HEK293 (cell line): ENCODE results near the gene UNC5B.

Experiments
- CTCF ChIA-PET: fragments of 350-600 bp; formaldehyde crosslinking; extraction: SDS; loops from one replicate; lab custom pipeline; 2021; ENCODE audit warnings: antibody characterized with exemption; lab: Yijun Ruan, JAX
- POLR2A ChIA-PET: fragments of 300-600 bp; formaldehyde crosslinking; extraction: SDS; loops from one replicate; lab custom pipeline; 2020; ENCODE audit warnings: antibody characterized with exemption, inconsistent platforms; lab: Yijun Ruan, JAX
- H3K27ac ChIP-seq: fragments of 200-500 bp; sonication (Bioruptor generic); 2 replicates; pipeline ENCODE4 v1.5.1; 2014; ENCODE audit warnings: low read depth, low read length, control low read depth, inconsistent platforms; ENCODE audit errors: extremely low read depth
- H3K36me3 ChIP-seq, 2 experiments: fragments of 200-500 bp in 1 of 2; sonication (Bioruptor generic) in 1 of 2; 1 replicate in 1 of 2; 2 replicates in 1 of 2; pipeline ENCODE4 v1.5.1; 2014 to 2017; ENCODE audit warnings: inconsistent platforms in 2 of 2, low read length in 2 of 2; ENCODE audit not compliant: control insufficient read depth in 2 of 2, insufficient read depth in 1 of 2
- H3K4me1 ChIP-seq: fragments of 200-500 bp; sonication (Bioruptor generic); 2 replicates; pipeline ENCODE4 v1.5.1; 2014; ENCODE audit warnings: mild to moderate bottlenecking, low read length, inconsistent platforms; ENCODE audit not compliant: control insufficient read depth, insufficient read depth
- H3K4me3 ChIP-seq: 2 replicates; pipeline ENCODE4 v1.5.1; 2011; ENCODE audit warnings: low read depth, mild to moderate bottlenecking, control low read depth, low read length, moderate library complexity
- H3K9me3 ChIP-seq: fragments of 200-500 bp; sonication (Bioruptor generic); 2 replicates; pipeline ENCODE4 v1.5.1; 2014; ENCODE audit warnings: low read depth, low read length, inconsistent platforms; ENCODE audit not compliant: control insufficient read depth, insufficient read depth
- FEZF1 ChIP-seq: fragments of 450-650 bp; formaldehyde crosslinking; IDR thresholded peaks from 2 replicates; pipeline ENCODE4 v1.5.1; 2016; ENCODE audit warnings: missing biosample characterization, missing genetic modification characterization
- IKZF3 ChIP-seq: fragments of 450-650 bp; IDR thresholded peaks from 2 replicates; pipeline ENCODE4 v1.5.0; 2018; ENCODE audit warnings: missing biosample characterization, mild to moderate bottlenecking, missing genetic modification characterization, moderate library complexity
- PRDM1 ChIP-seq: fragments of 450-650 bp; formaldehyde crosslinking; IDR thresholded peaks from 2 replicates; pipeline ENCODE4; 2016; ENCODE audit warnings: missing biosample characterization, missing genetic modification characterization
- ZBTB1 ChIP-seq: fragments of 450-650 bp; formaldehyde crosslinking; IDR thresholded peaks from 2 replicates; pipeline ENCODE4 v1.5.1; 2016; ENCODE audit warnings: missing biosample characterization, missing genetic modification characterization
- ZNF121 ChIP-seq: fragments of 450-650 bp; formaldehyde crosslinking; IDR thresholded peaks from 2 replicates; pipeline ENCODE4 v1.5.1; 2016; ENCODE audit warnings: missing biosample characterization, missing genetic modification characterization
- ZNF155 ChIP-seq: fragments of 450-650 bp; formaldehyde crosslinking; IDR thresholded peaks from 2 replicates; pipeline ENCODE4 v1.5.1; 2016; ENCODE audit warnings: missing biosample characterization, missing genetic modification characterization
- ZNF184 ChIP-seq: fragments of 450-650 bp; IDR thresholded peaks from 2 replicates; pipeline ENCODE4 v1.5.1; 2018; ENCODE audit warnings: missing biosample characterization, mild to moderate bottlenecking, missing genetic modification characterization
- ZNF23 ChIP-seq: fragments of 450-650 bp; formaldehyde crosslinking; IDR thresholded peaks from 2 replicates; pipeline ENCODE4 v1.5.1; 2016; ENCODE audit warnings: missing biosample characterization, missing genetic modification characterization, borderline replicate concordance
- ZNF239 ChIP-seq: fragments of 450-650 bp; formaldehyde crosslinking; IDR thresholded peaks from 2 replicates; pipeline ENCODE4 v1.5.1; 2016; ENCODE audit warnings: missing biosample characterization, missing genetic modification characterization
- ZNF24 ChIP-seq: fragments of 450-650 bp; formaldehyde crosslinking; IDR thresholded peaks from 2 replicates; pipeline ENCODE4 v1.5.1; 2016; ENCODE audit warnings: missing biosample characterization, missing genetic modification characterization
- ZNF354C ChIP-seq: fragments of 450-650 bp; formaldehyde crosslinking; IDR thresholded peaks from 2 replicates; pipeline ENCODE4 v1.5.1; 2016; ENCODE audit warnings: missing biosample characterization, missing genetic modification characterization, low read depth, borderline replicate concordance
- ZNF48 ChIP-seq: fragments of 450-650 bp; formaldehyde crosslinking; IDR thresholded peaks from 2 replicates; pipeline ENCODE4 v1.5.1; 2016; ENCODE audit warnings: missing biosample characterization, missing genetic modification characterization
- ZNF548 ChIP-seq: fragments of 450-650 bp; formaldehyde crosslinking; IDR thresholded peaks from 2 replicates; pipeline ENCODE4 v1.5.1; 2016; ENCODE audit warnings: missing biosample characterization, missing genetic modification characterization
- ZNF571 ChIP-seq: fragments of 450-650 bp; formaldehyde crosslinking; IDR thresholded peaks from 2 replicates; pipeline ENCODE4 v1.5.0; 2017; ENCODE audit warnings: missing biosample characterization, missing genetic modification characterization
- ZNF621 ChIP-seq: fragments of 450-650 bp; formaldehyde crosslinking; IDR thresholded peaks from 2 replicates; pipeline ENCODE4 v1.5.1; 2017; ENCODE audit warnings: missing biosample characterization, missing genetic modification characterization
- ZNF624 ChIP-seq: fragments of 450-650 bp; formaldehyde crosslinking; IDR thresholded peaks from 2 replicates; pipeline ENCODE4 v1.5.1; 2017; ENCODE audit warnings: missing biosample characterization, missing genetic modification characterization
- ZNF658 ChIP-seq: fragments of 450-650 bp; formaldehyde crosslinking; IDR thresholded peaks from 2 replicates; pipeline ENCODE4; 2016; ENCODE audit warnings: missing biosample characterization, missing genetic modification characterization
- ZNF664 ChIP-seq: fragments of 450-650 bp; formaldehyde crosslinking; IDR thresholded peaks from 2 replicates; pipeline ENCODE4 v1.5.1; 2016; ENCODE audit warnings: missing biosample characterization, missing genetic modification characterization
- ZNF701 ChIP-seq: fragments of 450-650 bp; formaldehyde crosslinking; IDR thresholded peaks from 2 replicates; pipeline ENCODE4 v1.5.1; 2016; ENCODE audit warnings: missing biosample characterization, missing genetic modification characterization
- ZNF843 ChIP-seq: fragments of 450-650 bp; formaldehyde crosslinking; IDR thresholded peaks from 2 replicates; pipeline ENCODE4 v1.5.1; 2016; ENCODE audit warnings: missing biosample characterization, missing genetic modification characterization
- TF ChIP-seq, protein P1 (sequence below): fragments of 450-650 bp; formaldehyde crosslinking; IDR thresholded peaks from 2 replicates; pipeline ENCODE4 v1.5.1; 2016; ENCODE audit warnings: missing biosample characterization, missing genetic modification characterization

UNC5B gene

DNA sequence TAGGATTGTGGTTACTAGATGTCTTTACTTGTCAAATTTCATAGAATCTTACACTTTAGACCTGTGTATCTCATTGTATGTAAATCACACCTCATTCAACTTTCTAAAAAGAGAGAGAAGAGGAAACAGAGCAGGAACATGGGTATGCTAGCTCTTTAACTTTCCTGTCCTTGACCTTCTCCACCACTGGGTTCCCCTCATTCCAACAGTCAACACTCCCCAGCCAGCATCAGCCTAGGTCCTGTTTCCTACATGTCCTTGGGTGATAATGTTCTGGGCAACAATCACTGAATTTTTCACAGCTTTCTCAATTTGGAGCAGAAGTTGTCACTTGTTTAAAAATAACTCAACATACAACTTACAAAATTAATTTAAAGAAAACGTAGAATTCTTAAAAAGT, 9.2 kb upstream of the UNC5B start:
- no peak overlapping the region for H3K4me3 ChIP-seq
- H3K4me1 ChIP-seq, result peaks cover 4% of the 10 kb centered on the region
- ChIA-PET POLR2A (interaction anchor here (1.9 kb wide), 1 partner anchor 9 kb away, joined by 4 read pairs; the partner anchor contains the start of gene UNC5B), CTCF (interaction anchor here (1.0 to 1.1 kb wide), 2 partner anchors 67 to 299 kb away, joined by 4 read pairs; no protein-coding TSS in a partner anchor)
- TF ChIP-seq ZNF23 (no peak), ZNF48 (tag by site-specific recombination) (no peak), ZNF701 (no peak)
- H3K27ac ChIP-seq, result no peak overlapping the region
- no peaks in the 10 kb centered on the region for H3K9me3 ChIP-seq
- no peaks in the 10 kb centered on the region for H3K36me3 ChIP-seq

DNA sequence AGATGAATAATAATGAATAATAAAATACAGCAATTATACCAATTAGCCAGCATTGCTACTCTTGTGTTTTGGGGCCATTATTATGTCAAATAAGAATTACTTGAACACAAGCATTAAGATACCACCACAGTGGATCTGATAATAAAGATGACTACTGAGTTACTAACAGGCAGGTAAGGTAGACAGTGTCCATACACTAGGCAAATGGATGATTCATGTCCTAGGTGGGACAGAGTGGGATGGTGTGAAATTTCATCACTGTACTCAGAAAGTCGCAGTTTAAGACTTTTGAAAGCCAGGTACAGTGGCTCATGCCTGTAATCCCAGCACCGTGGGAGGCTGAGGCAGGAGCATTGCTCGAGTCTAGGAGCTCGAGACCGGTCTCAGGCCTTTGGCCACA, 8.7 kb upstream of the UNC5B start:
- POLR2A ChIA-PET, result interaction anchor here (1.9 kb wide), 1 partner anchor 8 kb away, joined by 4 read pairs; the partner anchor contains the start of gene UNC5B
- peaks cover 4% of the 10 kb centered on the region for H3K4me1 ChIP-seq
- CTCF ChIA-PET, result interaction anchor here (1.1 kb wide), 1 partner anchor 300 kb away, joined by 4 read pairs; no protein-coding TSS in a partner anchor
- H3K4me3 ChIP-seq, result no peak overlapping the region
- H3K27ac ChIP-seq, result no peak overlapping the region
- no peaks in the 10 kb centered on the region for H3K9me3 ChIP-seq
- TF ChIP-seq ZNF548 (tag by site-specific recombination) (no peak), ZNF354C (tag by site-specific recombination) (no peak), ZNF571 (tag by site-specific recombination) (no peak), ZBTB1 (no peak), ZNF121 (no peak), ZNF624 (tag by site-specific recombination) (no peak), ZNF24 (tag by site-specific recombination) (no peak)
- no peaks in the 10 kb centered on the region for H3K36me3 ChIP-seq

DNA sequence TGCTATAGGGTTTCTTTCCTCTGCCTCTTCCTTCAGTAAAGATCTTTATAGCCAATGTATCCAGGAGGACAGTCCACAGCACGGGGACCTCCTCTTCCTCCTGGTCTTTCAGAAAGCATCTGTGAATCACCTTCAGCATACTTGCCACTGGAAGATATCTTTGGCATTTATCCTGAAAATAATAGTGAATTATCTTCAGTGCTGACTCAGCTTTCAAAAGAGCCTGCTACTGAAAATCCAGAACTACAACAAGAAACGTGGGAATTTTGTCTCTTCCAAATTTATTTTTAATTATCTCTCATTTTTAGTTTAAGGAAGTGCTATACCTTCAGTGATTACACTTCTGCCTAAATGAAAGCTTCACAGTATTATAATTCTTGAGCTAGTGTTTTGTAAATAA, 7.6 kb upstream of the UNC5B start:
- no peaks in the 10 kb centered on the region for H3K36me3 ChIP-seq
- H3K9me3 ChIP-seq, result no peaks in the 10 kb centered on the region
- POLR2A ChIA-PET, result no interaction called here
- no peak for TF ChIP-seq ZNF664 (tag by site-specific recombination)
- no peak for TF ChIP-seq ZNF658 (tag by site-specific recombination)
- no peak for TF ChIP-seq ZNF621 (tag by site-specific recombination)
- no peak for TF ChIP-seq ZNF184
- TF ChIP-seq ZNF843 (tag by site-specific recombination), result no peak
- TF ChIP-seq ZNF155, result no peak
- TF ChIP-seq ZNF239 (tag by site-specific recombination), result no peak
- CTCF ChIA-PET, result interaction anchor here (1.0 kb wide), 1 partner anchor 283 kb away, joined by 3 read pairs; no protein-coding TSS in a partner anchor
- H3K4me1 ChIP-seq, result peaks cover 4% of the 10 kb centered on the region
- H3K27ac ChIP-seq, result no peak overlapping the region
- H3K4me3 ChIP-seq, result no peak overlapping the region

DNA sequence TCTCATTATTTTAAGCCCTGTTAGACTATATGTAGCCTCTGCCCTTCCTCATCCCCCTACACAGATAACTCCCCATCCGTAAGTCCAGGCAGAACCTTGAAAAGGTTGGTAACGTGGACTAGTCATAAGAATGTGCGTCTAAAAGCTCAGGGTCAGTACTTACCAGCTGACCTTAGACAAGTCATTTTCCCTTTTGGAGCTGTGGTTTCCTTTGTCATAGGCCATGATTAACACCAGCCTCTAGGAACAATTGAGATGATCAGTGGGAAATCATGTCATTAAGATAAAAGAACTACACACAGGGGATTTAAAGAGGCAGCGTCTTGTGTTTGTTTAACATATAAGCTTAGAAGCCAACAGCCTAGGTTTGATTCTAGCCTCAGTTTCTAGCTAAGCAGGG, 6.9 kb upstream of the UNC5B start:
- TF ChIP-seq PRDM1 (tag by site-specific recombination) (0 out of 2 replicates have a peak, but pooled peaks have one; percentile 13), IKZF3 (0 out of 2 replicates have a peak, but pooled peaks have one; percentile 20), FEZF1 (peak; percentile 40; the same call in 1 of the 2 replicates)
- TF ChIP-seq, protein P1, sequence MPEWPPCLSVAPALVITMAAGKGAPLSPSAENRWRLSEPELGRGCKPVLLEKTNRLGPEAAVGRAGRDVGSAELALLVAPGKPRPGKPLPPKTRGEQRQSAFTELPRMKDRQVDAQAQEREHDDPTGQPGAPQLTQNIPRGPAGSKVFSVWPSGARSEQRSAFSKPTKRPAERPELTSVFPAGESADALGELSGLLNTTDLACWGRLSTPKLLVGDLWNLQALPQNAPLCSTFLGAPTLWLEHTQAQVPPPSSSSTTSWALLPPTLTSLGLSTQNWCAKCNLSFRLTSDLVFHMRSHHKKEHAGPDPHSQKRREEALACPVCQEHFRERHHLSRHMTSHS, result no peak
- Histone ChIP-seq H3K9me3 (no peaks in the 10 kb centered on the region), H3K4me3 (no peak overlapping the region), H3K27ac (no peak overlapping the region), H3K36me3 (no peaks in the 10 kb centered on the region), H3K4me1 (peaks cover 10% of the 10 kb centered on the region)
- POLR2A ChIA-PET, result no interaction called here
- CTCF ChIA-PET, result interaction anchor here (0.6 to 2.1 kb wide), 6 partner anchors 10 to 973 kb away, joined by 3 to 10 read pairs (median 4); no protein-coding TSS in a partner anchor
